Right lobe of liver (tissue), 6 donors: ENCODE measurements around the gene KRT33B. TPM values are rescaled to one million over a fixed set of nuclear protein-coding genes. Genes with fewer than 3 reads are reported as not detected.
"Not testable (repeated sequence)": the region's sequence is repeated elsewhere in the genome, so short reads cannot be mapped to it uniquely, and the experiment has no call there.

Experiments
- ATAC-seq, 4 donors: fragments of 200-7000 bp; cut with Tn5 transposase; one replicate each; pipeline ENCODE4 v1.9.1; 2020; ENCODE audit warnings: mild to moderate bottlenecking in 4 of 4, moderate library complexity in 4 of 4
- DNase-seq, 3 donors: peaks; one replicate each; pipeline ENCODE4 v3.0.0-alpha.2; 2020
- H3K27ac ChIP-seq, 3 donors: fragments of 200-600 bp; one replicate each; pipeline ENCODE4 v1.8.0; 2022
- H3K27me3 ChIP-seq, 2 donors: fragments of 200-600 bp; one replicate each; pipeline ENCODE4 v1.8.0; 2022
- H3K36me3 ChIP-seq, 4 donors: fragments of 200-600 bp; sonication (generic) in 1 of 4; one replicate each; pipeline versions ENCODE4 v1.5.1 to v1.8.0; 2017 to 2022; ENCODE audit warnings: control low read depth in 1 of 4
- H3K4me1 ChIP-seq, 4 donors: fragments of 200-600 bp; sonication (generic) in 1 of 4; one replicate each; pipeline versions ENCODE4 v1.5.1 to v1.8.0; 2017 to 2022; ENCODE audit warnings: control low read depth in 1 of 4
- H3K4me3 ChIP-seq, 3 donors: fragments of 200-600 bp; one replicate each; pipeline ENCODE4 v1.8.0; 2022
- H3K9me3 ChIP-seq, 4 donors: fragments of 200-600 bp; sonication (generic) in 1 of 4; one replicate each; pipeline versions ENCODE4 v1.5.1 to v1.8.0; 2017 to 2022; ENCODE audit warnings: control low read depth in 1 of 4
- CTCF ChIP-seq, 4 donors: fragments of 200-600 bp in 3 of 4; fragments of 450-650 bp in 1 of 4; IDR thresholded peaks; one replicate each; pipeline versions ENCODE4 v1.5.1 to v1.8.0; 2016 to 2022; ENCODE audit warnings: antibody characterized with exemption in 4 of 4, mild to moderate bottlenecking in 2 of 4
- POLR2A ChIP-seq: fragments of 450-650 bp; IDR thresholded peaks from one replicate; pipeline ENCODE4 v1.6.1; 2017; ENCODE audit warnings: antibody characterized with exemption, mild to moderate bottlenecking
- WGBS: methylation state at CpG from one replicate; pipeline ENCODE4 v1.1.6; 2018; ENCODE audit warnings: low coverage, low lambda C conversion rate; ENCODE audit not compliant: insufficient coverage; ENCODE audit errors: missing lambda C conversion rate; 5-methylcytosine and 5-hydroxymethylcytosine counted together
- intact Hi-C, 2 donors: fragments of 100-400 bp; cut with DNase I; formaldehyde crosslinking; loops; one replicate each; pipeline versions ENCODE4 v1.11.2 to v1.14.1; 2022
- total RNA-seq, 6 experiments: library from RNA; depleted of rRNA in 2 of 6; stranded (reverse); fragments of >200 nt in 2 of 6; fragmentation: NEBNext Ultra II Directional in 3 of 6; extraction: Animal tissue kit (Norgen Biotek cat#: 25700) in 3 of 6; gene quantifications; one replicate each; pipeline versions ENCODE4 v1.1.0 to v1.2.4, GENCODE V29; 2016 to 2023
- donor health status: DM: no; HTN: yes; CAD: no.
- donor health status: DM: no; HTN: no; CAD: no.
- donor health status: DM: no; HTN: no; CAD: no.
- donor health status: DM: no; HTN: yes; CAD: no.
- donor health status: DM: no; HTN: yes; CAD: no.

KRT33B gene
- total RNA-seq, 6 experiments from 2014 or later: not detected

- DNase-seq: no peak
- Histone ChIP-seq H3K36me3 (no peaks in the 10 kb centered on the region), H3K27me3 (no peaks in the 10 kb centered on the region), H3K4me3 (no peak overlapping the region), H3K9me3 (no peaks in the 10 kb centered on the region), H3K4me1 (no peaks in the 10 kb centered on the region), H3K27ac (no peak overlapping the region)
- intact Hi-C loops: no loop called here
- ATAC-seq: no peak
- 88% methylated on average over 5 of the region's 7 CpGs for WGBS
- no peak for TF ChIP-seq POLR2A
- TF ChIP-seq CTCF (IDR thresholded peaks at IDR 0.05): no peak
Measured at GRCh38 chr17:41396340-41396739, 26.7 kb upstream of the KRT33B start.

GRCh38 chr17:41395611-41396010 is 26.0 kb upstream of the KRT33B start:
- intact Hi-C loops: no loop called here
- TF ChIP-seq CTCF (IDR thresholded peaks at IDR 0.05) (no peak), POLR2A (no peak)
- H3K4me3 ChIP-seq: no peak overlapping the region
- no peaks in the 10 kb centered on the region for H3K36me3 ChIP-seq
- 57% methylated on average over 1 of the region's 1 CpG for WGBS
- H3K27ac ChIP-seq: no peak overlapping the region
- H3K9me3 ChIP-seq: no peaks in the 10 kb centered on the region
- DNase-seq (no peak), ATAC-seq (no peak)
- H3K27me3 ChIP-seq: no peaks in the 10 kb centered on the region
- no peaks in the 10 kb centered on the region for H3K4me1 ChIP-seq

- ATAC-seq, H3K27ac ChIP-seq, DNase-seq, H3K36me3 ChIP-seq, H3K9me3 ChIP-seq, H3K27me3 ChIP-seq, H3K4me3 ChIP-seq, intact Hi-C loops, H3K4me1 ChIP-seq: not testable (repeated sequence)
- 60% methylated on average over 4 of the region's 12 CpGs for WGBS
Measured at GRCh38 chr17:41395044-41395443, 25.4 kb upstream of the KRT33B start.

GRCh38 chr17:41394254-41394996 is 24.8 kb upstream of the KRT33B start:
- Histone ChIP-seq H3K4me3 (no peak overlapping the region), H3K9me3 (no peaks in the 10 kb centered on the region), H3K4me1 (no peaks in the 10 kb centered on the region), H3K27ac (no peak overlapping the region), H3K27me3 (no peaks in the 10 kb centered on the region), H3K36me3 (no peaks in the 10 kb centered on the region)
- WGBS: 79% methylated on average over 7 of the region's 10 CpGs
- intact Hi-C loops: no loop called here
- ATAC-seq (no peak), DNase-seq (no peak)
- TF ChIP-seq CTCF (IDR thresholded peaks at IDR 0.05) (no peak), POLR2A (no peak)

- WGBS: 100% methylated on average over 2 of the region's 10 CpGs
- TF ChIP-seq POLR2A (no peak), CTCF (IDR thresholded peaks at IDR 0.05) (no peak)
- H3K27ac ChIP-seq: no peak overlapping the region
- H3K27me3 ChIP-seq: no peaks in the 10 kb centered on the region
- intact Hi-C loops: no loop called here
- no peaks in the 10 kb centered on the region for H3K4me1 ChIP-seq
- no peak for DNase-seq
- H3K36me3 ChIP-seq: no peaks in the 10 kb centered on the region
- ATAC-seq: no peak
- no peaks in the 10 kb centered on the region for H3K9me3 ChIP-seq
- H3K4me3 ChIP-seq: no peak overlapping the region
Measured at GRCh38 chr17:41393826-41394225, 24.2 kb upstream of the KRT33B start.
